GM21619 (cell line): Measurements from ENCODE around the gene CRB2.
"Not testable (repeated sequence)": the region's sequence is repeated elsewhere in the genome, so short reads cannot be mapped to it uniquely, and the experiment has no call there.

ENCODE experiments used
- ATAC-seq: cut with Tn5 transposase; IDR thresholded peaks from one replicate; pipeline ENCODE4 v1.9.1; 2021; ENCODE audit not compliant: unreplicated experiment

The CRB2 gene

GRCh38 chr9:123398938-123399337 is 42.9 kb downstream of the CRB2 start:
- not testable (repeated sequence) for ATAC-seq

DNA sequence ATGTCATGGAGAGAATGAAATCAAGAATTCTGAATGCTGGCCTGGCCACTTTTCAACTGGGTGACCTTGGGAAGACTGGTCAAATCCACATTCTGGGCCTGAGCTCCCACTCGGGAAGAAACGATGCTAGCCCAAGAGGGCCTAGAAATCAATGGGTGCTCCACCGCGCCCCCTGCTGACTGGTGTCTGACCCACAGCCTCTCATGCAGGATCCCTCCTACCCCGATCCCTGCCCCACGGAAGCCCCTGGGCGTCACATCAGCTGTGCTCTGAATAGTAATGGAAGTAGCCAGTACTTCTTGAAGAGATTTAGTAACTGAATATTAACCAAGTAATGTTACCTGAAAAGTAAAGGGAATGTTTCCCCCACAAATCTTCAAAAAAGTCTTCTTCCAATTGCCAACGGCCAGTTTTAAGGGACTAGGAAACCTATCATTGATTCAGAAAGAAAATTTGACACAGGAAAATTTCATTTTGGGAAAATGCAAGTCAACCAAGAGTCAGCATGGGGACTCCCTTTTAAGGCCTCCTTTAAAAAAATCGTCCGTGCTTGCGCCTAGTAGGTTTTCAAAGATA is 43.9 kb downstream of the CRB2 start:
- ATAC-seq: no peak

GRCh38 chr9:123400926-123401503 is 45.0 kb downstream of the CRB2 start:
- no peak for ATAC-seq

DNA sequence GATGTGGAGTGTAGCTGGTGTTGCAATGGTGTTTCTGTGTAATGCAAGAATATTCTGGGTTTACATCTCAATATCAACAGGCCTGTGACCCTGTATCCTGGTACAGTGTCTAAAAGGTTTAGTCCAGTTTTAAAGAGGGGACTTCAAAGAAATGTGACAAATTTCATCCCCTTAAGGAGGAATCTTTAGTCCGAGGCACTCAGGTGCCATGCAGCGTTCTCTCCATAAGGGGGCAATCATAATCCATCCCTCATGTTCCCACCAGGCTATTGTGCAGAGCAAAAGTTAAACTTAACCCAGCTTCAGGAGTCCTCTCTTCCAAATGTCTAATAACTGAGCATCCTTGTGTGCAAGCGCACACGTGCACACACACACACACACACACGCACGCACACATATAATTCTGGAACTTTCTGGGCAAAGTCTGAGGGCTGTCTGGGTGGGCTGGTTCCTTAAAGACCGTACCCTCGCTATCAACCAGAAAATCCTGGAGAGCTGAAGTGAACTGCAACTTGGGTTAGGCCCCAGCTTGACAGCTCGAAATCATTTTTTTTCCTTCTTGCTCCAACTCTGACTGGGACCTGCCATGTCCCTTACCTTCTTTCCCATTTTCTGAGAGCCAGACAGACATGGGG is 46.0 kb downstream of the CRB2 start:
- ATAC-seq: no peak

- ATAC-seq: no peak
Measured at GRCh38 chr9:123402981-123403509, 47.0 kb downstream of the CRB2 start.

DNA sequence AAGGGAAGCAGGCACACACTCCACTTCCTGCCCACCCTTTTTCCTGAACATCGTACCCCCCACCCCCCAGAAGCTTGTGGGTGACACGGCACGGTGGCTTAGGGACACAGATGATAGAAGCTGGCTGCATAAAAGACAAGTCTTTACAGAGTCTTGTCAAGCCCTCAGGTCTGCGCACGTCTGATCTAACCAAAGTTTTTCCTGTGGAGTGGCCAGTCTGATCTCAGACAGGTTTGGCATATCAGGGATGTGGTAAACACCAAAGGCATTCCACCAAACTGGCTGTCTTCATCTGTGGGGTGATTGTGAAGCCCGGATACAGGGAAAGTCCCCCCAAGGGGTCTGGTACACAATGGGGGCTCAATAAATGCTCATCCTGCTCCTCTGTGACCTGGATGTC is 50.0 kb downstream of the CRB2 start:
- ATAC-seq: no peak

DNA sequence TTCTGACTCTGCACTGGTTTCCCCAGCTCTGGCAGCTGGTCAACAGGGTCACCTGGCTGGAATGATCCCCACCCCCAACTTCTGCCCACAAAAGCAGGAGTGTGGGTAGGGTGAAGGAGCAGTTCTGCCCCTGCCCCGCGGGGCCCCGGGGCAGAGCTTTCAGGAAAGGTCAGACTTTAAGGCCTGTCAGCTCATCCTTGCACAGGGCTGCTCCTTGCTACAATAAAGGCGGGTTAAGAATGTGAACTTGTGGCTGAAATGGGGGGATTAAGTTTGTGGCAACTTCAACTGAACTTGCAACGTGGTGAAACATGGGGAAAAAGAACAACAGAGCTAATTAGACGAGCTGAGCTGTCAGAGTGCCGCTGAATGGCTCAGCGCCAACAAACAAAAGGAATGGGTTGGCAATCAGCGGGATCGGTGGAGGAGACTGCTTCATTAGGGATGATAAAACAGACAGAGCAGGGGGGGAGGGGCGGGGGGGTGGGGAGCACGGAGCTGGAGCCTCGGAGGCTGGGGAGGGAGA is 50.8 kb downstream of the CRB2 start:
- ATAC-seq: no peak

- ATAC-seq: no peak
Measured at GRCh38 chr9:123407217-123407851, 51.3 kb downstream of the CRB2 start.

DNA sequence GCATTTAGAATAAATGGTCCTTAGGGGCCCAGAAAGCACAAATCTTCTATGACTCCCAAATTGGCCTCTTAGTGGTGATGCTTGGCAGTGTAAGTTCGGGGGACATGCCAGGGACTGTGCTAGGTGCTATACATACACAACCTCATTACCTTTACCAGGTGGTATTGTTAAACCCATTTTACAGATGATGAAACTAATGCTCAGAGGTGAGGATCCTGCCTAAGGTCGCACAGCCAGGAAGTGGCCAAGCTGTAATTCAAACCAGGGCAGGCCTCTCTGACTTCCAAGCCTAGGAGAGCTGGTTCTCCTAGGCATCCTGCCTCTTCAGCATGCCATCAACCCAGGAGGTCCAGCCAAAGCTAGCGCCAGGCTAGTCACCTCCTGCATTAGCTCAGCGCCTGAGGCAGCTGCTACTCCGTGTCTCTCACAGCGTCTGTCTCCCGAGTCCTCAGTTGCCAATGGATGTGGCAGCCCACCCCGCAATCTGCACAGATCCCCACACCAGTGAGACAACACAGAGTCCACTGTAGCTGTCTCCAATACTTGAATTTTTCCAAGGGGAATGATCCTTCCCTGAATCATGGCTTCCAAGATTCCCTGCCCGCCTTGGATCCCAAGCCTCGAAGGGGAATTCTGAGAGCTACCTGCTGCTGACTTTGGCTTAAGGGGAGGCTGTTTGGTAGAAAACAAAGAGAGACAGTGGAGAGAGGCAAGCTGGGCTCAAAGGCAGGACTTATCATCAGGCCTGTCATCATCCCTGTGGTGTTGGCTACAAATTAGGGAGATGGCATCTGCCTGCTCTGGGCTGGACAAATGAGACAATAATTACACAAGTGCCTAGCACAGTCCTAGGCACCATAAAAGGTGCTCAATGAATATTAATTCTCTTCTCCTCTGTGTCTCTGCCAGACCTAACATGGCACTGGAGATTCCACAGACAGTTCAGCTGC is 52.6 kb downstream of the CRB2 start:
- ATAC-seq: no peak

- ATAC-seq: no peak
Measured at GRCh38 chr9:123410281-123410910, 54.4 kb downstream of the CRB2 start.

DNA sequence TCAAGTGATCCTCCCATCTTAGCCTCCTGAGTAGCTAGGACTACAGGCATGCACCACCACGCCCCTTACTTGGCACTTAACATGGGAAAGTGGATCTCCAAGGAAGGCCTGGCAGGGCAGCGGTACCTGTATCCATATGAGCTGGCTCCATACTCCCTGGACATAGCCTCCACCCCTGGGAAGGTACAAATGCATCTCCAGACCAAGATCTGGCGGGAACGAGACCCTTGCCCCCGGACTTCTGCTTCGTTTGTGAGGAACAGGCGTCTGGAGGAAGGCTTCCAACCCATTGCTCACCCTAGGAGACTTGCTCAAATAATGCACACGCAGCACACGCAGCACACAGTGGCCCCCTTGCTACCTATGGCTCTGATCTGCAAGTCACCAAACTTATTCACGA is 55.2 kb downstream of the CRB2 start:
- ATAC-seq: no peak

DNA sequence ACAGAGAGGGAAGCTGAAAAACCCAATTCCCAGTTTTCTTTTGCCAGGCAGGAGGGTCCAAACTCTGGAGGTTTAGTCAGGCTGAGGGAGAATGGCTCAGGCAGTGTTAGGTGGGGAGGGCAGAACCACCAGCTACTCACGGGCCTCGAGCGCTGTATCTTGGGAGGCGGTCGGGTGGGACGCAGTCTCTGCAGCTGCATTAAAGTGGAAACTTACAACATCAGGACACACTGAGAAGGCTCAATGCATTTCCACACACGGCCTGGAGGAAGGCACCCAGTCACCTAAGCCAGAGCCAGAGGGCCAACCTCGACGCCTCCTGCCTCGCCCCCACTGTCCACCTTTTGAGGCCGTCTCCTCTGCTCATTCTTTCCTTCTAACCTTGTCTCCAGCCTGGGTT is 55.6 kb downstream of the CRB2 start:
- ATAC-seq: no peak

- ATAC-seq: no peak
Measured at GRCh38 chr9:123412171-123412820, 56.3 kb downstream of the CRB2 start.

- no peak for ATAC-seq
Measured at GRCh38 chr9:123414204-123414603, 58.2 kb downstream of the CRB2 start.

DNA sequence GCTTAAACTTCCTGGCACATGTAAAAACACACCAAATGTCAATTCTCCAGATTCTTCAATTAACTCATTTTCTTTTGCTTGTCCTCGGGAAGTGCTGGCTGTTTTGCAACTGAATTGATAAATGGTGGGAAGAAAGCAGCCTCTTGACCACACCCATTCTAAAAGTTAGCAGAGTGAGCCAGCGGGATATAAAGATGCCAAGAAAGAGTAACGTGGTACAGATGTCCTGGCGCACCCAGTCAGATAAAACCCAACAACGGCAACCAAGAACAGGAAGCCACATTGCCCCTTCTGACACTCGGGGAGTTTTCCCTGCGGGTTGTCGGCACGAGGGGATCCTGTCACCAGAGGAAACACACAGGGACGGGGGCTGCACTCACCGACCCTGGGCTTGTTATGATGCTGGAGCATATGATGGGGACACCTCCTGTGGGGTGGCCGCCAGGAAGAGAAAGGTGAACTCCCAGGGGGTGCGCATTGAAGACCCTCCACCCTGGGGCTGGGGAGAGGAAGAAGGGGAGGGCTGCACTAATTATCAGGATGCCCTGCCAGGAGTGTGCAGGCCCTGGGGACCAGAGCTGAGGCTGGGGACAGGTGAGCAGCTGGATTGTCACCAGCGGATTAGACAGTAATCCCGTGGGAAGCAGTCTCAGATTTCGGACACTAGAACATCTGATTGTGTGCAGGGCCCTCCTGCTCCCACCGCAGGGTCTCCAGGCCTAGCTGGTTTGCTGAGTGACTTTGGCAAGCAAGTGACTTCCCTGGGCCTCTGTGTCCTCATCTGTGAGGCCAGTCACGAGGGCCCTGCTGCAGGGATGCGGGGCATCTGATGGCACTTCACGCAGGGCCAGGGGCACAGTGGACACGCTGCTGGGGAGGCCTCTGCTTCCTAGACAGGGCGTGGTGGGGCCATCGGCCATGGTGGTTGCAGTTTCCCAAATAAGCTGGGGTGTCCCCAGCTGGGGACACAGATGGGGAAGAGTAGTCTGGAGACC is 59.2 kb downstream of the CRB2 start:
- ATAC-seq: no peak

- no peak for ATAC-seq
Measured at GRCh38 chr9:123416176-123416575, 60.2 kb downstream of the CRB2 start.

DNA sequence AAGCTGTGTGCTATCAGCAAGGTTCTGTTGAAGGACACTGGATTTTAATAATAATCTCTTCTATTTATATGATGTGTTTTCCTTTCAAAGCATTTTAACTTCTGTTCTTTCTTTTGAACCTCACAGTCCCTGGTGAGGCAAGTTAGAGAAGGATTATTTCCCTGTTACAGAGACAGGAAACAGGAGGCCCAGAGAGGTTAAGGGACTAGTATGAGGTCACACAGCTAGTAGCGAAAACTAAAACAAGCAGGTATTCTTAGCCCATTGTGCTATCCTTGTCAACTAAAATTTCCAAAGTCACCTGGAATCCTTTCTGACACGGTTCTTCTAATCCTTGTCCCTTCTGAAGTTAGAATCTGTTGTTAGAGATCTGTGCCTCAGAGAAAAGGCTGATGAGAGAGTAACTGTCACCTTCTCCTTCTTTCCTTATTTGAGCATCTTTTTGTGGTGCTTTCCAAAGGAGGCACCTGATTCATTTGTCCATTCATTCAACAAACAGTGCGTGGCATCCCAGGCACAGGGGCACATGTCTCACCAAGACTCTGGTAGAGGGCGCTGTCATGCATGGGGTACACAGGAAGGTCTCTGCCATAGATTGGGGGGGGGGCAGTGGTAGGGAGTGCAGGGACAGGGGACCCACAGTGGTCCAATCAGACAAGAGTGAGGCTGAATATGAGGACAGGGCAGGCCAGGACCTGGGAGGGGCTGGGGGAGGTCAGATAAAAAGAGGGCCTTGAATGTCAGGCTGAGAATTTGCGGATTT is 61.5 kb downstream of the CRB2 start:
- ATAC-seq: no peak

DNA sequence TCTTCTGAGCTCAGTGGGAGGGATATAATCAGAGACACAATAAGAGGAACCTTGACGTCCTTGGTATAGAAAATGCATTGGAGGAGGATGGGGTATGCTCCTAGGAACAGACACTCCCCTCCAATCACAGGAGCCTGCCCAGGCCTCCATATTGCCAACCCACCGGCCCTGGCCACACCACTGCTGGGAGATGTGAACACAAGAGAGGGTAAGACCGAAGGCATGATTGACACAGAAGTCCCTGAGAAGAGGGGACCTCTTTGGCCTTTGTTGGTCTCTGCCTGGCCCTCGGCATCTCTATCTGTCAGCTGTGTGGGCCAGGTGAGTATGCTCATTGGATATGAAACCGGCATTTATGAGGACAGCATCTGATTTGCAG is 62.0 kb downstream of the CRB2 start:
- no peak for ATAC-seq
